ENCODE data around the gene DCBLD1.

Gene DCBLD1

DNA sequence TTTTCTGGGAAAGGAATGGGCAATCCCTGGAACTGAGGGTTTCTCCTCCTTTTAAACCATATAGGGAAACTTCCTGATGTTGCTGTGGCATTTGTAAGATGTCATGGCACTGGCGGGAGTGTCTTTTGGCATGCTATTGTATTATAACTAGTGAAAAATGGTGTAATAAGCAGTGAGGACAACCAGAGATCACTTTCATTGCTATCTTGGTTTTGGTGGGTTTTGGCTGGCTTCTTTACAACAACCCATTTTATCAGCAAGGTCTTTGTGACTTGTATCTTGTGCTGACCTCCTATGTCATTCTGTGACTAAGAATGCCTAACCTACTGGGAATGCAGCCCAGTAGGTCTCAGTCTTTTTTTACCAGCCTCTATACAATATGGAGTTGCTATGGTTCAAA is 9.1 kb upstream of the DCBLD1 start:
- no peak for DNase-seq

- no peak for DNase-seq
Observed at GRCh38 chr6:117477988-117478852, 4.3 kb upstream of the DCBLD1 start.

GRCh38 chr6:117478853-117479231 is 3.6 kb upstream of the DCBLD1 start:
- DNase-seq, result no peak

GRCh38 chr6:117480651-117481050 is 1.8 kb upstream of the DCBLD1 start:
- DNase-seq, result no peak

DNA sequence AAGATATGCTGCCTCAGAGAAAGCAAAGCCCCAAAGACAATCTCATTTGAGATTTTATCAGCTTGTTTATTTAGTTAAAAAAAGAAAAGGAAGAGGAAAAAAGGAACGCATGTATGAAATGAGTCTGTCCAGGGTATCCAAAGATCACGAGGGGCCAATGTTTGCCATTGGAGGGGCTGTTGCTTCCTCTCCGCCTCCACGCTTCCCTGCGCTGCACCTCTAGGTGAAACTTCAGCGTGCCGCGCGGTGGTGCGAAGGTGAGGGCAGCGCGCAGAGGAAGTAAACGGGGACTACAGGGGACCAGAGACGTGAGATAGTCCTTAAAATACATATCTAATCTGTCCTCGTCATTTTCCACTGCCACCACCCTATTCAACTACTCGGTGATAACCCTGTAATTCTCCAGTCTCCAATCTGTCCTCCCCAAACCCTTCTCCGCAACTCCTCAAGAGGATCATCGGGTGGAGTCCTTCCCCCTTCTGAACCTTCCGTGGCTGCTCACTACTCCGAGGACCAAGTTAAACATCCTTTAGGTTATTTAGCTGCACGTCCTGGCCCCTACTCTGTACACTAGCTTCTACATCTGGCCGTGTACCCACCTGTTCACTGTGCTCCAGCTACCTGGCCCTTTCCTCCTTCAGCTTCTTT is 1.1 kb upstream of the DCBLD1 start:
- DNase-seq, result peak; percentile 63

- no peak for DNase-seq
Observed at GRCh38 chr6:117481926-117482239, 591 bp upstream of the DCBLD1 start.

- peak; percentile 73 for DNase-seq
Observed at GRCh38 chr6:117483004-117483644, 650 bp downstream of the DCBLD1 start.

GRCh38 chr6:117483645-117484016 is 1.2 kb downstream of the DCBLD1 start:
- DNase-seq, result no peak

- no peak for DNase-seq
Observed at GRCh38 chr6:117484052-117484646, 1.7 kb downstream of the DCBLD1 start.

- DNase-seq, result no peak
Observed at GRCh38 chr6:117485433-117485832, 3.0 kb downstream of the DCBLD1 start.

- no peak for DNase-seq
Observed at GRCh38 chr6:117487821-117488220, 5.3 kb downstream of the DCBLD1 start.

- DNase-seq, result no peak
Observed at GRCh38 chr6:117489003-117489402, 6.5 kb downstream of the DCBLD1 start.

GRCh38 chr6:117491916-117492315 is 9.4 kb downstream of the DCBLD1 start:
- DNase-seq, result no peak

DNA sequence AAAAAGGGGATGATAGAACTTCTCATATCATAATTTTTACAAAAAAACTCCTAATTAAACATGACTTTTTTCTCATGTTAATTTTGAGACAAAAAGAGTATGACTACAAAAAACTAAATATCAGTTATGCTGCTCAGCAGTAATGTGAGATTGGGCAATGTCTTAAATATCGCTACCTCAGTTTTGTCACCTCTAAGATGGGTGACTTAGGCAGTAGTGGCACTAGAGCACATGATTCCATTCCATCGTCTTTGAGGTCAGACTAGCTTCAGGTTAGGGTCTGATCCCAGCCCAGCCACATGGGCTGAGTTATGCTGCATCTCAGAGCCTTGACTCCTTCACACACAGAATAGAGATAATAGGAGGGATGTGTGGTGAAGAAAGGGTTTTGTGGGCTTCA is 11.0 kb downstream of the DCBLD1 start:
- DNase-seq, result no peak

- no peak for DNase-seq
Observed at GRCh38 chr6:117494283-117494682, 11.8 kb downstream of the DCBLD1 start.

GRCh38 chr6:117494694-117495318 is 12.3 kb downstream of the DCBLD1 start:
- DNase-seq, result no peak

- DNase-seq, result no peak
Observed at GRCh38 chr6:117495425-117495824, 13.0 kb downstream of the DCBLD1 start.

- no peak for DNase-seq
Observed at GRCh38 chr6:117495869-117496268, 13.4 kb downstream of the DCBLD1 start.

GRCh38 chr6:117496383-117496990 is 14.0 kb downstream of the DCBLD1 start:
- DNase-seq, result no peak

DNA sequence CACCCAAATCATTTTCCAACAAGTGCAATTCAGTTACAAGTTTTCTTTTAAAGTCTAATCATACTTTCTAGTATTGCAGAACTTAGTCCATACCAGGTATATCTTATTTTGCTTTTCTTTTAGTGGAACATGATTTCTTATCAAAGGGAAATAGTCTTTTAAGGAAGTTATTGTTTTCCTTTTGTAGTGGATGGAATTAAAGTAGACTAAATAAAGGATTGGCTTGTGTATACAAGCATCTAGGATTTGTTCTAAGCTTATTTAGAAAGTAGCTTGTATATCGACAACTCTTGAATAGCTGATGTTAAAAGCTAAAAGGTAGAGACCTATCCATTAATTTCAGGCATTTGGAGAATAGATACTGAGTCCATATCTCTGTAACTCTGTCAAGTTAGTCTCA is 14.8 kb downstream of the DCBLD1 start:
- no peak for DNase-seq

DNA sequence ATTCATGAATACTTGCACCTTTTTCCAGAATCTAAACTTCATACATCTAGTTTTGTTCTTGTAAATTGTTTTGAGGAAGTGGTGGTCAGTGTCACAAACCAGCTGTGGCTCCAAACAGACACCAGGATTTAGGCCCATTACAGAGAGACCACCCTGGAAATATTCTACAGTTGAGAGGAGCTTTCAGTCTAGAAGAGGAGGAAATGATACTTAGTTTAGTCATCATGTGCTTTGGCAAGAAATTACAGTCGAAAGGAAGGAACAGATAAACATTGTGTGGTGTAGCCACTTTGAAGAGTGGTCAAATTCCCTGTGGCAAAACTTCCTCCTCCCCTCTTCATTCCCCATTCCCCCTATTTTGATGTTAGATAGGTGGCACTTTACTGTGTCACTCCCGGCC is 15.7 kb downstream of the DCBLD1 start:
- DNase-seq, result no peak

DNA sequence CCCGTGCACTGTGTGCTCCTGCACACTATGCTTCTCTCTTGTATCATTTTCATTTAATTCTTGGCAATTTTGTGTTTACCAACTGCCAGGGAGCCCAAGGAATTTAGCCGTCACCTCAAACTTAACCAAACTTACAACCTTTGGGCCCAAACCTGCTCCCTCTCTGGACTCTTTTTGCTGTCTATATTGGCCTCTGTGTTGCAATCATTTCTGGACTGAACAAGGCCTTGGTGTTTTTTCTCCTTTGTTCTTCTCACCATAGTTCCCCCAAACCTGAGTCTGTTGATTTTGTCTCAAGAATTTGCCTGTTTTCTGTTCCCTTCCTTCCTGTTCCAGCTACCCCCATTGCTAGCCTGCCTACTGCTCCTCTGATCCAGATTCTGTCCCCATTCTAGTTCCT is 19.2 kb downstream of the DCBLD1 start:
- DNase-seq, result no peak

- no peak for DNase-seq
Observed at GRCh38 chr6:117502580-117502979, 20.1 kb downstream of the DCBLD1 start.
